COLO668 (cell line): ENCODE results near the gene TMEM115.

Source experiments
- DNase-seq: peaks from one replicate; lab custom pipeline; 2025; ENCODE audit not compliant: unreplicated experiment; lab: John Stamatoyannopoulos, UW

Gene TMEM115

DNA sequence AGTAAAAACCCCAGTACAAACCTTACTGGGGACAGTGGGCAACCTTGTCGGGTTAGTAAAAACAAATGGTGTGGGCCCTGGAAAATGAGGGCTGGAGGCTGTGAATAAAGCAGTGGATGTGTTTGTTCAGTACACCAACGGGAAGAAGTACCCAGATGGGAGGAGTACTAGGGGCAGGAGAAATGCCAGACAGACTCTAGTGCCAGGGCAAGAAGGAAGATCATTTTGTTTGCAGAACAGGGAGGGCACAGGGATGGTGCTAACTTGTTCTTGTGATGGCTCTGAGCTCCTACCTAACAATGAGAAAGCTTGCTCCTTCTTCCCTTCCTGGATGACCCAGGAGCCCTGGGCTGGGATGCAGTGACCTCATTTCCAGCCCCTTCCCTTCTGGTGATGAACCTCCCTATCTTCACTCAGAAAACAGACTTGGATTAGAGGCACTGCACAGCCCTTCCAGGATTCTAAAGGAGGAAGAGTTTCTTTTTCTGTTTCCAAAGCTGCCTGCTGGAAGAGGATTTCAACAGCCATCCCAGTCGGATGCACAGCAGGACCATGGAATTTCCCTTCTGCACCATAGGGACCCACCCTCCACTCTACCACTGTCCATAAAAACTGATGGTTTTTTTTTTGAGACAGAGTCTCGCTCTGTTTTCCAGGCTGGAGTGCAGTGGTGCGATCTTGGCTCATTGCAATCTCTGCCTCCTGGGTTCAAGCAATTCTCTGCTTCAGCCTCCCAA, 24.8 kb downstream of the TMEM115 start:
- DNase-seq, result no peak

DNA sequence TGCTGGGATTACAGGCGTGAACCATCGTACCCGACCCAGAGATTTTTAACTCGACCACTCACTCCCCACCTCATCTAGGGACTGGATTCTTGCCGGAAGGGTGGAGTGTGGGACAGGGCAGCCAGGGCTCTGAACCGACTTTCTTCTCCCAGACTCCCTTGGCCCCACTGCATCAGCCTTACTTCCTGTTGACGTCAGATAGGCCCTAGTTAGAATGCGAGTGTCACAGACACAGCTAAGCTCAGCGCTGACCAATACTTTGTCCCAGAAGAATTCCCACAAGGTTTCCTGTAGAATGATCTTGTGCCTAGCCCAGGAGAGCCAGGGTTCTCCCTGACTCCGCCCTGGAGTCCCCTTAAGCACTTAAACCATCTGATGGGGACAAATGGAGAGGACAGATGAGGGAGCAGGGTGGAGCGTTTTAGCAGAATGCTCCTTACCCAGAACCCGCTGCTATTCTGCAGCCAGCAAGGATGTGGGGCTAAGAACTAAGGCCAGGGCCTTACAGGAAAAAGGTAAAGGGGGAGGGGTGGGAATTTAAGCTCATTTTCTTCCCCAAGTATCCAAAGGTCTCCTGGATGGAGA, 25.5 kb downstream of the TMEM115 start:
- no peak for DNase-seq

DNA sequence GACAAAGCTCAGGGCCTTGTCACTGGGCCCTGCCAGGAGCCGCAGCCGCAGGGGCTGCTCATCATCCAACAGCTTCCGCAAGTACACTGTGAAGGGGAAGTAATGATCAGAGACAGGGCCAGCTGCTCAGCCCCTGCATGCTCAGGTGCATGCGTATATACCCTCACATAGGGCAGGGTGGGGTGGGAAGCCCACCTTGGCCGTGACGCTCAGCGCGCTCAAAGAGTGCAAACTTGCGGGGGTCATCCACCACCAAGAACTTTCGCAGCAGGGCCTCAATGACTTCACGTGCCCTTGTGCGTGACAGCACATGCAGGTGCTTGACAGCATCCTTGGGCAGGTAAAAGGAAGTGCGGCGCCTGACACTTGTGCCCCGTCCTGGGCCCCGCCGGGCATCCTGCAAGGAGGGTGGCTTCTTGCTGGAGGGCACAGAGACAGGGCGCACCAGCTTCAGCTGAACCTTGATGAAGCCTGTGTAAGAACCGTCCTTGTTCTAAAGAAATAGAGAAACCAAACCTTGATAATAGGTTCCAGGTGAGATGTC, 27.9 kb downstream of the TMEM115 start:
- no peak for DNase-seq

DNA sequence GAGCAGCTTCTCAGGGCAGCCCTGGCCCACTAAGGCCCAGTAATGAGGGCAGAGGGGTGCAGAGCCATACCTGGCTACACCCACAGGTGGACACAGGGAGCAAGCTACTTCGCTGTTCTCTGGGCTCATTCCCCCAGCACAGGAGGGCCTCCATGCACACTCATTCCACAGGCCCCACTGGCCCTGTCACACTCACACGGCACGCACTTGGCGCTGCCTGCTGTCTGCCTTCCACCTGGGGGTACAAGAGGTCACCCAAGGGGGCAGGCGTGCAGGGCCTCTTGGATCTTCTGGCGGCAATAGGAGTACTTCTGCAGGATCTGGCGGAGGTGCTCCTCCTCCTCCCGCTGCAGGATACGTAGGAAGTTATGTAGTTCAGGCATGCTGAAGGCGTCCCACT, 29.0 kb downstream of the TMEM115 start:
- DNase-seq, result no peak

DNA sequence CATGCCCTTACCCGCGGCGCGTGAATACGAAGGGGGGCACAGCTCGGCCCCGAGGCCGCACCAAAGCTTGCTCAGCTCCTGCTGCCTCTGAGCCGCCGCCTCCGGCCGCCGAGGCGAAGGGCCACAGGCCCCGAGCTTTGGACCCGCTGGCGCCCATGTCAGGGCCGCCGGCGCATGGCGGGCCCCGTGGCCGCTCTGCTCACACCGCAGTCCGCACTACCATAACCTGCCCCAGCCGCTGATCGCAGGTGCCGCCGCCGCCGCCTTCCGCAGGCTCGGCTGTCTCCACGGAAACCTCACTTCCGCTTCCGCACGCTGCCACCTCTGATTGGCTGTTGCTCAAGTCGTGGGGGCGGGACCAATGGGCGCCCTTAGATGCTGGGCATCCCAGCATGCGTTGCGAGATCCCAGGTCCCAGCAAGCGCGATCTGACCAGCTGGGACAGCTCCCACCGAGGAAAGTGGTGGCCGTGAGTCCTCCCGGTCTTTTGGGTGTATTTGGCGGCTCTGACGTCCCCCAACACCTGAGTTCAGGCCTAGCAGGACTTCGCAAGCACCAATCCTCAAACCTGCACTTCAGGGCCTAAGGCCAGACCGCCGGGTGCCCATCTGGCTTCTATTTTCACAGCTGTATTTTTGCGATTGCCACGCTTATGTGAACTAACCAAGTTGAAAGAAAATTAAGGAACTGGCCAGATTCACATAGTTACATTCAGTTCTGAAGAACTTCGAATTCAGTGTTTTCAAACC, 31.2 kb downstream of the TMEM115 start, which contains the start of gene TUSC2:
Gene TUSC2, minus strand, starts transcription at position 281 of the 749 bp plus-strand sequence. Its CDS starts 124 bp downstream, at position 157.
- DNase-seq, result peak; percentile 95

DNA sequence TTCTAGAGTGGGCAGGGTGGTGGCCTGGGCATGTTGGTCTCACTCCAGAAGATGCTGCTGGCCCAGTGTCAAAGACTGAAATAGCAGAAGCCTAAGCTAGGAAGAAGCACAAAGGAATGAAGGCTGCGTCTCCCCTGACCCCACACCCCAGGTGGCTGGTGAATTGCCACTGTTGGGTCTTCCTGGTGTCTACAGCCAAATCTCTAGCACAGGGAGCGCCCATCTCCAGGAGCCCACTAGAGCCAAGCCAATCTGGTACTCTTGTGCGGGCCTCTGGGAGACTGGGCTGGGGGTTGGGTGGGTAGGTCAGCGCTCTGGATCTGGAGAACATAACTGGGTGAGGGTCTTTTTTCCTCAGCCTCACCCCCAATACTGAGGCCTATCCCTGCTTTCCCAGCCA, 32.2 kb downstream of the TMEM115 start:
- DNase-seq, result no peak

DNA sequence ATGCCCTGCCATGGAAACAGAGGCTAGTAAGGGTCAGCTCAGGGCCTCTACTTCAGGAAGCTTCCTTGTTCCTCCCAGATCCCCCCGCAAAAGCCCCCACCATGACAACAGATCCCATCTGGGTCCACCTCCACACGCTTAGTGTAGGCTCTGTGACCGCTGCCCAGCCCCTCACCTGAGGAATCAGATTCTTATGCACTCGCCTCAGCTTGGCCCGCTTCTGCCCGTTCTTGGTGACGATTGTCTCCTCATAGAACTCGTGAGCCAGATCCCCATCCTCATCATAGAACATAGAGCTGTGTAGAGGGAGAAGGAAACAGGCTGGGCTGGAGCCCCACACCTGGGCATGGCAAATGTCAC, 33.2 kb downstream of the TMEM115 start:
- no peak for DNase-seq

DNA sequence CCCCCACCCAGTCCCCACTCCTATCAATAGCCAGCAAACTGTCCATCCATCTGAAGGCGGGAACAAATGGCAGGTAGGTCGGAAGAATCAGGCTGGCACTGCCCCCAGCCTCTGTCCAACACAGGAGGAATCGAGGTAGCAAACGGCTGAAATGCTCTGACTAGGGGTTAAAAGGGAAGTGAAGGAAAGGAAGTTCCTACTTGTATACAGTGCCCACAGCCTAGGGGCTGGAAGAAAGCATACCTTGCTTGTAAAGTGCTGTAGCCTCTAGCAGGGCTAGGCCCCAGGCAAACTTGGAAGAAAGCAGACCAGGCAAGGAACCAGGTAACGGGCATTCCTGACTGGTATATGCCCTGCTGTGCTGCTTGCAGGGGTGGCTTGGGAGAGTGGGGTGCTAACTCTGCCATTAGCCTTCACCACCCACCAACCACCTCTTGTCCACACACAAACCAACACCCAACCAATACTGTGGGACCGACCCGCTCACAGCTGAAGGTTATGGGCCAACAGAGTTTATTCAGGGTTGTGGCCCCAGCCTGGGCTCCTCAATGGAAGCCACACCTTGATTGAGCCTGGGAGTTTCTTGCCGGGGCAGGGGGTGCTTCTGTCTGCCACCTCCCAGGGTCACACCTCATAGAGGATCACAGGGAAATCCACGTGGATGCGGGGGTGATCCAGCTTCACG, 33.7 kb downstream of the TMEM115 start:
- no peak for DNase-seq

DNA sequence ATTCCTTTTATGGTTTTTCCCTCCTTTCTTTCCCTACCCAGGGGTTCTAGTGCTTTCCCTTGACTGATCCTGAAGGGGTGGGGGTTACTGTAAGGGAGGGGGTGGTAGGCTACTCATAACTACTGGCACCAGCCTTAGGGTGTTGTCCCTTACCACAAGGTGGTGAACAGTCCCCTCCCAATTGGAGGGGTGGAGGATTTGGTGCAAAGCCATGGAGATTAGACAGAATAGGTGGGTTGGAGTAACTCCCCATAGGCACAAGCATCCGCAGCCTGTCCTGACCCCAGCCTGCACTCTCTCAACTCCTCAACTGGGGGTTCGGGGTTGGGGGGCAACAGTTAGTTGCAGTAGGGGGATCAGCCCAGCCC, 34.2 kb downstream of the TMEM115 start:
- DNase-seq, result no peak

DNA sequence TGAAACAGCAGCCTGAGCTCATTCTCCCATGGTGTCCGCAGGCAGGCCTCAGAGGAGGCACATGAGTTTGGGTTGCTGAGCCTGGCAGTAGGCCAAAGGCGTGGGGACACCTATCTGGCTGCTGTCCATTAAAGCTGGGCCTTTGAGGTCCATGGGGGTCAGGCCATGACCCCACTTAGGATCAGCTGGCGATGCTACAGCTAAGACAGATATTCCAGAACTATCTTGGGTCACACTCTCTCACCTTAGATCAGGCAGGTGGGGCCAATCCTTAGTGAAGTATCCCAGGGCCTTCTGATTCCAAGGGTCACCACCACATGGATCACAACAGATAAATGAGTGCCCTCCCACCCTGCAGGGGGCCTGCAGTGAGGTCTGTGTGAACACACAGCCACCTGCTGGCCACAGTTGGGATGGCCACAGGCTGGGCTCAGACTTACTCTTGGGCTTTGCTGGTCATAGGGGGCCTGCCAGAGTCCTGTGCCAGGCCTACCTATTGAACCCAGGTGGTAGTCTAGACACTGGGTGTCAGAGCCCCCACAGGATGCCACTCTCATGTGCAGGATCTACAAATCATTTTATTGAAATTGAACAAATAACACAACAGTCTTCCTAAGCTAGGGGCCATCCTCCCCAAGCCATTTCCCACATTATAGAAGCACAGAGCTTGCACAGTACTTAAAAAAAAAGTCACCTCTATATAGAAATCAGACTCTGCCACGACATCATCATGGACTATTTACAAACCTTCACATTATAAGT, 34.8 kb downstream of the TMEM115 start:
- peak; percentile 65 for DNase-seq

DNA sequence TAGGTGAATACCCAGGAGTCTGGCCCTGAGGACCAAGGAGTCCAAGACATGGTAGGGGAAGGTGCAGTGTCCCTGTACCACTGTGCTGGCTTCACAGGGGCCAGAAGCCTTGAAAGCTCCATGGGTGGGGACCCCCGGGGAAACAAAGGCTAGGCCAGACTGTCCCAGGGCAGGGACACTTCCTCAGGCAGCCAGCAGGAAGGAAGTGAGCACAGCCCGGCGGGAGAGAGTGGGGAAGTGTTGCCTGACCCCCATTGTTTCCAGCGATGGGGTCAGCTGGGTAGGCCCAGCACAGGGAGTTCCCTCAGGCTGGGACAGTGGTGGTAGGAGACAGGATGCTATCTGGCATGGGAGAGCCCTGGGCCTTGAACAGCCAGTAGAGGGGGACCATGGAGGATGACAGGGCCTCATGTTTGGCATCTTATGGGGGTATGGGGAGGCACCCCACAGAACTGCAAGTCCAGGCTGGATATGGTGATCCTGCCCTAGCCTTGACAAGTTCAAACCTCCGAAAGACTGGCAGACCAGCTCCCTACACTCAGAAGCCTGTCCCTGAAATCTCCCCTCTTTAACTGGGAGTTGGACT, 35.6 kb downstream of the TMEM115 start:
- DNase-seq, result no peak

DNA sequence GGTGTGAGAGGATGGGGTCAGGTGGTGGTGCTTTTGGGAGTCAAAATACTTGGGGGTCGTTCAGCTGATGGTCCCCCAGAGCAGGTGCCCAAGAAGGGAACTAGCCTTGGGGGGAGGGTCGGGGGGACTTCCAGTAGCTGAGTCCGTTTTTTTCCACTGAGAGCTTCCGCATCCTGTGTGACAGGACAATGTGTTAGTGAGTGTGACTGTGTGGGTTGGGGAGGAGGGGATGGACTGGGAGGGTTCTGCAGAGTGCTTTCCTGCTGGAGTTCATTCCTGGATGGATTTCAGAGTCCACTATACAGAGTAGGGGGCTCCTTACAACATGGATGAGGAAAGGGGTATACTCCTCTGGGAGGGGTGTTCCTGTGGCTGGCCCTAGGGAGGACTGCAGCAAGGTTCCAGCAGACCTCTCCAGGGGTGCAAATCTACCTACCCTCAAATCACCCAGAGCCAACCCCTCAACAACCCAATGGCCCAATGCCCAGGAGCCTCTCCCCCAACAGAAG, 36.2 kb downstream of the TMEM115 start:
- peak; percentile 60 for DNase-seq

DNA sequence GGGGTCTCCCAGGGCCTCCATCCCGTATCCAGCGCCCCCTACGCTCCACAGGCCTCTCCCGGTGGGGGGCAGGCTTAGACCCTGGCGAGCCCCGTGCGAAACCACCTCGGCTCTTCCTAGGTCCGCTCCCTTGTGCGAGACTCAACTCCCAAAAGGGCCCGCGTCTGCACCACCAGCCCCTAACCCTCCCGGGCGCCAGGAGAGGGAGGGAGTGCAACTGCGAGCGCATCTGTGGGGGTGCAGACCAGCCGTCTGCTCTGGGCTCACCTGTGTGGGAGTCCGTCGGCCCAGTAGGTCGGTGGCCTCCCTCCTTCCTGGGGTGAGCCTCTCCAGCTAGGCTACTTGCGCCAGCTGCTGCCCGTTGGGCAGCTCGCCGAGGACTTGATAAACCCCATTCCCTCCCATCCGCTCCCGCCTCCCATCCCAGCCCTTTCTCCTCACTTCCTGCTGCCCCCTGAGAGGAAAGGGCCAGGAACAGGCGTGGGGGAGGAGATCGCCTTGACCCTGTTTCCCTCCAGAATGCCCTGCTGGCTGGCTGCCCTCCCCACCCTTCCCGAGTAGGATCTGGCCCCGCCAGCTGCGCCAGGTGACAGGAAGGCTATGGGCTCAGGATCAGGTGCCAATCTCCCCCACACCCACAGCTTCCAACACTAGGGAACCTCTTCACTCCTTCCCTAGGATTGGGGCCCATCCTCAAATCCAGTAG, 36.8 kb downstream of the TMEM115 start, which contains the start of gene HYAL2:
Gene HYAL2, minus strand, starts transcription at position 360 of the 706 bp plus-strand sequence. CDS start 2,256 bp downstream, outside the sequence.
- peak; percentile 78 for DNase-seq

DNA sequence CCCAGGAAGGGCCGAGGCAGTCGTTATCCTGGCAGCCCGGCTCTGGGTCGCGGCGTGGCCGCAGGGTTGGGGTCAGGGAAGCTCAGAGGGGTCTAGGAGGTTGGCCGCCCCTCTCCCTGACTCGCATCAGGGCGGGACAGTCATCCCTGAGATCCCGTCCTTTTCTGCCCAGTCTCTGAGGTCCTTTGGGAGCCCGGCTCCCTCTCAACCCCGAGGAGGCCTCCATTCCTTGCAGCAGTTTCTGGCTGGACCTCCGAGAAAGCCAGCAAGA, 37.3 kb downstream of the TMEM115 start:
- no peak for DNase-seq

DNA sequence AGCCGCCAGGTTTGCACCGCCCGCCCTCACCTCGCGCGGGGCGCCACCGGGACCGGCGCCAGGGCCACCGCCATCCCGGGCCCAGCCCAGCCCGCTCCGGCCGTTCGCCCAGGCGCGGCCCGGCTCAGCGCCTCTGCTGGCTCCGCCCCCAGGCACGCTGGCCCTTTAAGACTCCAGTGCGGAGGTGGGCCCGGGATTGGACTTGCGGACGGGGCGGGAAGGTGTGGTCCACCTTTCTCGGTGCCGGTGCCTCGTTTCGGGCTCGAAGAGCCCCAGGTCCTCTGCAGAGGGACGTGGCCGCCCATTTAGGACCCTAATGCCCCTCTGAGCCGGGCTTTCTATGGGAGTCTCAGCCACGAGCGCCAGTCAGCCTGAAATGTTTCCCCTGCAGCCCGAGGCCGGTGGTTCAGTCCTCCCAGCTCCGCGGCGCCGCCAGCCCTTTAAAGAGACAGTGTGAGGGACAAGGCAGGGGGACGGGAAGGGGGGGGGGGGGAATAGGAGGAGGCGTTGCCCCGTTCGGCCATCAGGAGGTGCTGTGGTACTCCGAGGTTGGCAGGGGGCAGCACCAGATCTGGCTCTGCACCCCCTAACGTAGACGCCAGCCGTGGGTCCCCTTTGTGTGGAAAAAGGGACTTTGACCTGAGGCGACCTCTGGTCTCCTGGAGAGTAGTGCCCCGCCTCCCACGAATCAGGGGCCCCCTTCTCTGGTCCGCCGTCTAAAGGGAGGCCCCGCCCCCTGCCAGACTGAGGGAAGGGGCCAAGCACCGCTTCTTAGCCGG, 37.8 kb downstream of the TMEM115 start:
- DNase-seq, result peak; percentile 86

DNA sequence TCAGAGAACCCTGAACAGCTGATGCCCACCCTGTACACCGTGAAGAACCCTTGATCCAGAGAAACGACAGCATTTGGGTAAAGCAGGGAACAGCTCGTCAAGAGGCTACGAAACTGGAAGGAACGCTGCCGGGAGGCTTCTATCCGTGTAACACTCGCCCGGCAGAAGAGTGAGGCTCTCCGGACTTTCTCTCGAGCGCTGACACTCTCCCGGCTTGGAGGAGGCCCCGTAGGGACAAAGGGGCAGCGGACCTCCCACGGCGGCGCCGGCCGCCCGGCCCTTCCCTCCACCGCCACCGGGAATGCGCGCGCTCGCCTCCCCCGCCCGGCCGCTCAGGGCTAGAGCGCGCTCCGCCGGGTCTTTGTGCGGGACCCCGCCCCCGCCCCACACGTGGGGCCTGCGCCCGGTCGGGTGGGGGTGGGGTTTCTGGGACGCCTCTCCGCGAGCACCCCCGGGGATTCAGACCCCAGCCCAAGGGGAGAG, 38.4 kb downstream of the TMEM115 start:
- peak; percentile 66 for DNase-seq

DNA sequence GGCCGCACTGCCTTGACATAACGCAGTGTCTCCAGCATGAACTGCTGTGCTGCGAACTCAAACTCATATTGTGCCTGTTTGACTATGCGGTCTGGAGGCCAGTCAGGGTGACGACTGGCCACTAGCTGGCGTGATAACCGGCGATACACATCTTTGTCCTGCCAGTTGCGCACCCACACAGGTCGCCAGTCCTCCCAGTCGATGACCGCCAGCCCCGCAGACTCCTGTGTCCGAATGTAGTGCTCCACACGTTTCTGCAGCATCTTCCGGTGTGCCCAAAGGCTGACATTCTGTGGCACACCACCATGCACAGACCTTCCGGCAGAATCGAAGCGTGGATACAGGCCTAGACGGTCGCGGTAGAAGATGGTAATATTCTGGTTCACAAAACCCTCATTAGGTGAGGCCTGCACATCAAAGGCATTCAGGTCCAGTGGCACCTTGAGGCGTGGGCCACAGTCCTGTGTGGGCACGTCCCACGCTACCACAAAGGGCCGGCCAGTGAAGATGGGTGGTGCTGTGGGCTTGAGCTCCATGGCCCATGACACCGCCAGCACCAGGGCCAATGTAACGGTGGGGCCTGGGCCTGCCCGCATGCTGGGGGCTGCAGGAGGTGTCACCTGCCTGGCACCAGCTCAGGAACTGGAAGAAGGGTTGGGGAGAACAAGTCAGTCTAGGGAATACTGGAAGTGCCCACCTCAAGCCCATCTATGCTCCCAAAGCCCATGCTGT, 39.3 kb downstream of the TMEM115 start:
- no peak for DNase-seq
